ENCODE results near the gene AKAP1.
"Not testable (repeated sequence)": the region's sequence is repeated elsewhere in the genome, so short reads cannot be mapped to it uniquely, and the experiment has no call there.

AKAP1 gene

GRCh38 chr17:57102660-57103059 lies 17.6 kb downstream of the AKAP1 start:
- H3K4me3 ChIP-seq (ENCODE audit: low read depth, low read length); DNase-seq (ENCODE audit: low read depth): not testable (repeated sequence)

- H3K4me3 ChIP-seq (ENCODE audit: low read depth, low read length): no peak overlapping the region
- no peak for DNase-seq (ENCODE audit: low read depth)
Observed at GRCh38 chr17:57104461-57105175, 19.6 kb downstream of the AKAP1 start.

DNA sequence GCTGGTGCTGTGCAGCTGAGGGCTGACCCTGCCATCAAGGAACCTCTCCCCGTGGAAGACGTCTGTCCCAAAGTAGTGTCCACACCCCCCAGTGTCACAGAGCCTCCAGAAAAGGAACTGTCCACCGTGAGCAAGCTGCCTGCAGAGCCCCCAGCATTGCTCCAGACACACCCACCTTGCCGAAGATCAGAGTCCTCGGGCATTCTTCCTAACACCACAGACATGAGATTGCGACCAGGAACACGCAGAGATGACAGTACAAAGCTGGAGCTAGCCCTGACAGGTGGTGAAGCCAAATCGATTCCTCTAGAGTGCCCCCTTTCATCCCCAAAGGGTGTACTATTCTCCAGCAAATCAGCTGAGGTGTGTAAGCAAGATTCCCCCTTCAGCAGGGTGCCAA lies 20.5 kb downstream of the AKAP1 start:
- no peak for DNase-seq (ENCODE audit: low read depth)
- no peak overlapping the region for H3K4me3 ChIP-seq (ENCODE audit: low read depth, low read length)

DNA sequence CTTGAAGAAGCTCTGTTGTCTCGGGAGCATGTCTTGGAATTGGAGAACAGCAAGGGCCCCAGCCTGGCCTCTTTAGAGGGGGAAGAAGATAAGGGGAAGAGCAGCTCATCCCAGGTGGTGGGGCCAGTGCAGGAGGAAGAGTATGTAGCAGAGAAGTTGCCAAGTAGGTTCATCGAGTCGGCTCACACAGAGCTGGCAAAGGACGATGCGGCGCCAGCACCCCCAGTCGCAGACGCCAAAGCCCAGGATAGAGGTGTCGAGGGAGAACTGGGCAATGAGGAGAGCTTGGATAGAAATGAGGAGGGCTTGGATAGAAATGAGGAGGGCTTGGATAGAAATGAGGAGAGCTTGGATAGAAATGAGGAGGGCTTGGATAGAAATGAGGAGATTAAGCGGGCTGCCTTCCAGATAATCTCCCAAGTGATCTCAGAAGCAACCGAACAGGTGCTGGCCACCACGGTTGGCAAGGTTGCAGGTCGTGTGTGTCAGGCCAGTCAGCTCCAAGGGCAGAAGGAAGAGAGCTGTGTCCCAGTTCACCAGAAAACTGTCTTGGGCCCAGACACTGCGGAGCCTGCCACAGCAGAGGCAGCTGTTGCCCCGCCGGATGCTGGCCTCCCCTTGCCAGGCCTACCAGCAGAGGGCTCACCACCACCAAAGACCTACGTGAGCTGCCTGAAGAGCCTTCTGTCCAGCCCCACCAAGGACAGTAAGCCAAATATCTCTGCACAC lies 21.2 kb downstream of the AKAP1 start:
- H3K4me3 ChIP-seq (ENCODE audit: low read depth, low read length): no peak overlapping the region

DNA sequence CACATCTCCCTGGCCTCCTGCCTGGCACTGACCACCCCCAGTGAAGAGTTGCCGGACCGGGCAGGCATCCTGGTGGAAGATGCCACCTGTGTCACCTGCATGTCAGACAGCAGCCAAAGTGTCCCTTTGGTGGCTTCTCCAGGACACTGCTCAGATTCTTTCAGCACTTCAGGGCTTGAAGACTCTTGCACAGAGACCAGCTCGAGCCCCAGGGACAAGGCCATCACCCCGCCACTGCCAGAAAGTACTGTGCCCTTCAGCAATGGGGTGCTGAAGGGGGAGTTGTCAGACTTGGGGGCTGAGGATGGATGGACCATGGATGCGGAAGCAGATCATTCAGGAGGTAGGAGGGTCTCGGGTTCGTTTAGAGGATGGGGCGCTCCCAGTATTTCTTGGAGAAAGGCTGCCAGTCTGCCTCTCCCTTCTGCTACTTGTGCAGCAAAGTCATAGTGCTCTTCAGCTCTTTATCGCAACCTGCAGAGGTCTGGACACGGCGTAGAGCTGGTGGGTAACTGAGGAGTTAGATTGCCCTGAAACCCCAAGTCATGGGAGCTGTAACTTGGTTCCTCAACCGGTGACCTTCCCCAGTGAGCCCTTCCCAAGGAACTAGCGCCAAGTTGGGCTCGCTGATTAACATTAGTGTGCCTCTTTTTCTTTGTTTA lies 21.9 kb downstream of the AKAP1 start:
- no peak overlapping the region for H3K4me3 ChIP-seq (ENCODE audit: low read depth, low read length)
- DNase-seq (ENCODE audit: low read depth): no peak

More for the DNA sequence above, 21.2 kb downstream of the AKAP1 start:
- DNase-seq (ENCODE audit: low read depth): no peak

GRCh38 chr17:57107498-57108101 lies 22.6 kb downstream of the AKAP1 start:
- H3K4me3 ChIP-seq (ENCODE audit: low read depth, low read length): no peak overlapping the region
- DNase-seq (ENCODE audit: low read depth): no peak

- DNase-seq (ENCODE audit: low read depth): no peak
- no peak overlapping the region for H3K4me3 ChIP-seq (ENCODE audit: low read depth, low read length)
Observed at GRCh38 chr17:57108671-57109392, 23.8 kb downstream of the AKAP1 start.

- no peak overlapping the region for H3K4me3 ChIP-seq (ENCODE audit: low read depth, low read length)
- DNase-seq (ENCODE audit: low read depth): no peak
Observed at GRCh38 chr17:57109393-57110151, 24.5 kb downstream of the AKAP1 start.

GRCh38 chr17:57110152-57110542 lies 25.1 kb downstream of the AKAP1 start:
- DNase-seq (ENCODE audit: low read depth): no peak
- H3K4me3 ChIP-seq (ENCODE audit: low read depth, low read length): no peak overlapping the region

- no peak overlapping the region for H3K4me3 ChIP-seq (ENCODE audit: low read depth, low read length)
- DNase-seq (ENCODE audit: low read depth): no peak
Observed at GRCh38 chr17:57110579-57111325, 25.7 kb downstream of the AKAP1 start.

DNA sequence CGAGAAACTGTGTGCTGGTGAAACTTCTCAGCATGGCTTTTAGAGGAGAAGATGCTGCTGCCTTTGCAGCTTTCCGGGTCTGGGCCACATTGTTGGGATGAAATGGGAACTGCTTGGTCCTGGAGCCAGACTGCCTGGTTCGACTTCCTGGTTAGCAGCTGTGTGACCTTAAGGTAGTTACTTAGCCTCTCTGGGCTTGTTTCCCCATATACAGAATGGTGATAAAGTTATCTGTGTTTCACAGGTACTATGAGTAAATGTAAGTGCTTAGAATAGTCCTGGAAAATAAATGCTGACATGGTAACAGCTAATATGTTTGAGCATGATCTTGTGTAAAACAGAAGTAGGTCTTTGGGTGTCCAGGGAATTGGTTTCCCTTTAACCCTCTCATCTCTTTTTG lies 26.3 kb downstream of the AKAP1 start:
- DNase-seq (ENCODE audit: low read depth): no peak
- no peak overlapping the region for H3K4me3 ChIP-seq (ENCODE audit: low read depth, low read length)

GRCh38 chr17:57113011-57113410 lies 28.0 kb downstream of the AKAP1 start:
- no peak for DNase-seq (ENCODE audit: low read depth)
- H3K4me3 ChIP-seq (ENCODE audit: low read depth, low read length): no peak overlapping the region

GRCh38 chr17:57113656-57114055 lies 28.6 kb downstream of the AKAP1 start:
- no peak for DNase-seq (ENCODE audit: low read depth)
- no peak overlapping the region for H3K4me3 ChIP-seq (ENCODE audit: low read depth, low read length)

- no peak for DNase-seq (ENCODE audit: low read depth)
Observed at GRCh38 chr17:57114085-57114673, 29.1 kb downstream of the AKAP1 start.

GRCh38 chr17:57115377-57115776 lies 30.3 kb downstream of the AKAP1 start:
- no peak overlapping the region for H3K4me3 ChIP-seq (ENCODE audit: low read depth, low read length)
- DNase-seq (ENCODE audit: low read depth): no peak

More at GRCh38 chr17:57114085-57114673, 29.1 kb downstream of the AKAP1 start:
- no peak overlapping the region for H3K4me3 ChIP-seq (ENCODE audit: low read depth, low read length)

DNA sequence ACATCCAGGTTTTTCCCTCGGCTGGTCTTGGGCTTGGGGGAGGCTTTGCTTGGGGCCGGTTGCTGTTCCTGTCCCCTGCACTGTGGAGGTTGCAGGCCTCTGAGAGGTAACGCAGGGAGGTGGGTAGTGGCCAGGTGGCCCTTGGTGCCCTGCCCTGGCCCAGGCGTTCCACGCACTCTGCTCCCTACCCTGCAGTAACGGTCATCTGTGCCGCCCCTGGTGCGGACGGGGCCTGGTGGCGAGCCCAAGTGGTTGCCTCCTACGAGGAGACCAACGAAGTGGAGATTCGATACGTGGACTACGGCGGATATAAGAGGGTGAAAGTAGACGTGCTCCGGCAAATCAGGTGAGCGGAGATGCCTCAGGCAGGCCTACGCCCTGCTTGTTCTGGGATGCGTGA lies 30.9 kb downstream of the AKAP1 start:
- DNase-seq (ENCODE audit: low read depth): no peak
- no peak overlapping the region for H3K4me3 ChIP-seq (ENCODE audit: low read depth, low read length)

- H3K4me3 ChIP-seq (ENCODE audit: low read depth, low read length): no peak overlapping the region
- no peak for DNase-seq (ENCODE audit: low read depth)
Observed at GRCh38 chr17:57117798-57118197, 32.8 kb downstream of the AKAP1 start.

GRCh38 chr17:57120814-57121213 lies 35.8 kb downstream of the AKAP1 start:
- H3K4me3 ChIP-seq (ENCODE audit: low read depth, low read length): no peak overlapping the region
- DNase-seq (ENCODE audit: low read depth): no peak

Data from skeletal muscle cell (primary cell).